Right kidney (tissue), 9 donors: ENCODE results near the gene DEPP1.
"Not testable (repeated sequence)": the region's sequence is repeated elsewhere in the genome, so short reads cannot be mapped to it uniquely, and the experiment has no call there.

ENCODE experiments used
- DNase-seq: peaks from one replicate; pipeline ENCODE4 v3.0.0-alpha.2; 2016
- long read RNA-seq, 8 donors: transcript quantifications; one replicate each; lab custom pipeline, GENCODE V29; 2026

Gene DEPP1, protein sequence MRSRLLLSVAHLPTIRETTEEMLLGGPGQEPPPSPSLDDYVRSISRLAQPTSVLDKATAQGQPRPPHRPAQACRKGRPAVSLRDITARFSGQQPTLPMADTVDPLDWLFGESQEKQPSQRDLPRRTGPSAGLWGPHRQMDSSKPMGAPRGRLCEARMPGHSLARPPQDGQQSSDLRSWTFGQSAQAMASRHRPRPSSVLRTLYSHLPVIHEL
- long read RNA-seq, donor 1, transcript DEPP1-201 (2 exons, 2,120 nt), result major isoform, 6 of 6 reads
- long read RNA-seq, donor 1, partial matches to known transcripts, result 0 of 6 reads
- long read RNA-seq, donor 1, other reads (novel, unspliced or antisense), result 0 of 6 reads
- long read RNA-seq, donor 2, transcript DEPP1-201 (2 exons, 2,120 nt), result major isoform, 6 of 6 reads
- long read RNA-seq, donor 2, partial matches to known transcripts, result 0 of 6 reads
- long read RNA-seq, donor 2, other reads (novel, unspliced or antisense), result 0 of 6 reads
- long read RNA-seq, donor 3, result 0 reads
- long read RNA-seq, donor 4, transcript DEPP1-201 (2 exons, 2,120 nt), result major isoform, 6 of 6 reads
- long read RNA-seq, donor 4, partial matches to known transcripts, result 0 of 6 reads
- long read RNA-seq, donor 4, other reads (novel, unspliced or antisense), result 0 of 6 reads
- long read RNA-seq, donor 5, transcript DEPP1-201 (2 exons, 2,120 nt), result major isoform, 7 of 7 reads
- long read RNA-seq, donor 5, partial matches to known transcripts, result 0 of 7 reads
- long read RNA-seq, donor 5, other reads (novel, unspliced or antisense), result 0 of 7 reads
- long read RNA-seq, donor 6, transcript DEPP1-201 (2 exons, 2,120 nt), result major isoform, 5 of 5 reads
- long read RNA-seq, donor 6, partial matches to known transcripts, result 0 of 5 reads
- long read RNA-seq, donor 6, other reads (novel, unspliced or antisense), result 0 of 5 reads
- long read RNA-seq, donor 7, transcript DEPP1-201 (2 exons, 2,120 nt), result major isoform, 5 of 120 reads
- long read RNA-seq, donor 7, partial matches to known transcripts, result 115 of 120 reads
- long read RNA-seq, donor 7, other reads (novel, unspliced or antisense), result 0 of 120 reads
- long read RNA-seq, donor 8, transcript DEPP1-201 (2 exons, 2,120 nt), result major isoform, 6 of 6 reads
- long read RNA-seq, donor 8, partial matches to known transcripts, result 0 of 6 reads
- long read RNA-seq, donor 8, other reads (novel, unspliced or antisense), result 0 of 6 reads

DNA sequence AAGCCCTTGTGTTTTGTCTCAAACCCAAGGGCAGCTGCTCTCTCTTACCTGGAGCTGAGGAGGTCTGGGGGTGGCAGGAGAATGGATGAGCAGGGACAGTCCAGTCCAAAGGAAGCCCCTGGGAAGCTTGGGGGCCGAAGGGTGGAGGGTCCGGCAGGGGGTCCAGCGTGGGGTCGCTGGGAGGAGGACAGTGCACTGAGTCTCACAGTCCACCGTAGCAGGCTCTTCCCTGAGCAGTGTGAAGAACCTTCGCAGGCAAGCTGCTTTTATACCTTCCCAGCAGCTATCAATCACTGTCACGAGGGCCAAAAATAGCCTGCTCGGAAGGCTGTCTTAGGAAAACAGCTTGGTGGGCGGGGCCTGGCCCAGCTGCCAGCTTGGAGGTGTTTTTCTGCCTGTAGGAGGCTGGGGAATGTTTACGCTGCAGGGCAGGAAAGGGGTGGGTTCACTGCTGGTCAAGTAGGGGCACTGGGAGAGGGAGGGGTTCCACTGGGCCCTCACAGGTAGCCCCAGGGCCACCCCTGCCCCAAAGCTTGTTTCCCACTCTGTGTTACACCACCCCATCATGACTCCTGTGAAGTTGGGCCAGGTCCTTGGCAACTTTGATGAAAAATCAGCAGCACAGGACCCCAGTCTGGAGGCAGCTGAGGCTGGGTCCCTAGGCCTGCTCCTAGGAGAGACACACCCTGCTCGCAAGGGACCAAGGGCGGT is at the start of gene DEPP1:
Gene DEPP1, minus strand, starts transcription at position 240 of the 711 bp plus-strand sequence. CDS start 779 bp downstream, outside the sequence.
- peak; percentile 78 for DNase-seq

DNA sequence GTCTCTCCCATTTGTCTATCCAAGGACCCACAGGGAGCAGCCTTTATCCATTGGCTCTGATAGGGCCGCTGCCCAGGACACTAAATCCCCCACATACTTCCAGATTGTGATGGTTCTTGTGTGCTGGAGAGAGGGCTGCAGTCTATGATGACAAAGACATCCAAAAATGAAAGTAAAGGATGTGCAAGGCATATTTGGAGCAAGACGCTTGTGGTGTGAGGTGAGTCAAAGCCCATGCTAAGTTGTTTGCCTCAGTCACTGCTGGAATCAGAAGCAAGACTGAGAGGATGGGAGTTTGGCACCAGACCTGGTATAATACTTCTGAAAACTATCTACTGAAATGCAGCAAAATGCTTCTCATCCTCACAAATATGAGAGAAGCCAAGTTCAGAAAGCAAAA is 44.8 kb upstream of the DEPP1 start:
- DNase-seq, result no peak

DNA sequence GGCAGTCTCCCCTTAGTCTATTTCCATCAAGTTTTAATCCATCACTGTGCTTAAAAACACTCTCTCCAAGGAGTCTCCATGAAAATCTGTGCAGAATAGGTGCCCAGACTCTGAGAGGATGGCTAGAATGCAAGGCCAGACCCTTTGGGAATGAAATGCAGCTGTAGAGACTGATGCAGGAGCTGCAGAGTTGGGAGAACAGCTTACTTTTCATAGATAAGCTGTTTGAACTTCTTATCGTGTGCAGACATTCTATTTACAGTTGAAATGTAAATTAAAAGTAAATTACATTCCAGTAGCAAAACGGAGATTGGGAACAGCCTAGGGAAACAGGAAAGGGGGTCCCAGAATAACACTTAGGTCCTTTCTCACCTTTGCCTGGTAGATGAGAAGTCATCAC is 37.0 kb upstream of the DEPP1 start:
- no peak for DNase-seq

DNA sequence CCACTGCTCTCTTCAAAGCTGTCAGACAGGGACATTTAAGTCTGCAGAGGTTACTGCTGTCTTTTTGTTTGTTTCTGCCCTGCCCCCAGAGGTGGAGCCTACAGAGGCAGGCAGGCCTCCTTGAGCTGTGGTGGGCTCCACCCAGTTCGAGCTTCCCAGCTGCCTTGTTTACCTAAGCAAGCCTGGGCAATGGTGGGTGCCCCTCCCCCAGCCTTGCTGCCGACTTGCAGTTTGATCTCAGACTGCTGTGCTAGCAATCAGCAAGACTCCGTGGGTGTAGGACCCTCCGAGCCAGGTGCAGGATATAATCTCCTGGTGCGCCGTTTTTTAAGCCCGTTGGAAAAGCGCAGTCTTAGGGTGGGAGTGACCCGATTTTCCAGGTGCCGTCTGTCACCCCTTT is 35.9 kb upstream of the DEPP1 start:
- DNase-seq, result not testable (repeated sequence)

DNA sequence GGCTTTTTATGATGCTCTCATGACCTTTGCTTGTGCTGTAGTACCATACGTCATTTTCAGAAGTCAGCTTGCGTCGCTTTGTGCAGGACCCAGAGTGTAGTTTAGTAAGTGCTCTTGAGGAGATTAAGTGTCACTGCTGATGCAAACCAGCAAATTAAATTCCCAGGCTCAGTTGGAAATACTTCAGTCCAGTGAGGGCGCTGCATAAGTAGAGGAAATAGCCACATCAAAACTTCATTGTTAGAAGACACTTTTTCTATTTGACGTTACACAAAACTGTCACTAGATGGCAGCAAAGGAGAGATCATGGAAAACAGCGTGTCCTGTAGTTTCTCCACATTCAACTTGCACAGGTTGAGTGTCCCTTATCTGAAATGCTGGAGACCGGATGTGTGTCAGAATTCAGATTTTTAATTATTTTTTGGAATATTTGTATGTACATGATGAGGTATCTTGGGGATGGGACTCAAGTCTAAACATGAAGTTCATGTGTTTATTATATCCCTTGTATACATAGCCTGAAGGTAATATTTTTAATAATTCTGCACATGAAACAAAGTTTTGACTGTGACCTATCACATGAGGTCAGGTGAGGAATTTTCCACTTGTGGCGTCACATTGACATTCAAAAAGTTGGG is 30.0 kb upstream of the DEPP1 start:
- peak; percentile 48 for DNase-seq

DNA sequence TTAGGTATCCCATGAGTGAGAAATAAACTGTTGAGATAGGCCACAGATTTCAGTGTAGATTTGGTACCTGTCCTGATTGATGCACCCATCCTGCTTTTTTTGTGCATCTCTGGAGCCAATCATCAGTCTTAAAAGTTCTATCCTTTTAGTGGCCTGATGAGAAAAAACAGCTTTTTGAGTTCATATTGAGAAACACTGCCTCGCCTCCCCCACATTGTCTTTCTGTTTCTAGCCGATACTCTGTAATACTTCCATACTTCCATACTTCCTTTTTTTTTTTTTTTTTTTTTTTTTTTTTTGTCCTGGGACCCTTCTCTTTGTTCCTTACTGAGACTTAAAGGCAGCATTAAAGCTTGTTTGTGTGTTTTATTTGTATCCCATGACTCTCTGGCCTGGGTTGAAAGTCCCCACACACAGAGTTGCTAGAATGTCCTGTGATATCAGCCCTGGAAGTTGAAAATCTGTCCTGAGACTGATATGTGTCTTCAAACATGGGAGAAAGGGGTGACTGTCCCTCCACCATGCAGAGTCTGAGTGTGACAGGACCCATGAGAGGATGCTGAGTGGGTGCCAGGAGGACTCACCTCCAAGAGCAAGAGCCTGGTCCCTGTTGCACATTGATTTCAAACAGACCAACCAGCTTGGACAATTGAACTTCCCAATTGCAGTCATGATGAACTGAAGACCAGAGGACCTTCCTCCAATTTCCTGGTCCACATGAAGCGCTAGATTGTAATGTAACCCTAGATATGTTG is 27.8 kb upstream of the DEPP1 start:
- no peak for DNase-seq

DNA sequence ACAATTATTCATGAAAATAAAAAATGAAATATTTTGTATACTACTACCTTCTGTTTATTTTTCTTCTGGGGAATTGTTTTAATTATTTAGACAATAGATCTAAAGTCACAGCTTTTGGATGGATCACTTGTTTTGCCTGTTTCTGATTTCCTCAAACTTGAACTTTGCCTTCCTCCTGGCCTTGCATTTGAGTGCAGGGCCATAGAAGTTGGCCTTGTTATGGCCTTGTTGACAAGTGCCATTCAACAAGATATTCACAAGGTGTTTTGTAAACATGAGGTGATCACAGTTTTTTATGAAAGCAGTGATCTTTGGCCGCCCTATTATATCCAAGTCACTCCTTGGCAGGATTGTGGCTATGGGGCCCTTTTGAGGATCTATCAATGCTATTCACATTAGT is 26.7 kb upstream of the DEPP1 start:
- no peak for DNase-seq

DNA sequence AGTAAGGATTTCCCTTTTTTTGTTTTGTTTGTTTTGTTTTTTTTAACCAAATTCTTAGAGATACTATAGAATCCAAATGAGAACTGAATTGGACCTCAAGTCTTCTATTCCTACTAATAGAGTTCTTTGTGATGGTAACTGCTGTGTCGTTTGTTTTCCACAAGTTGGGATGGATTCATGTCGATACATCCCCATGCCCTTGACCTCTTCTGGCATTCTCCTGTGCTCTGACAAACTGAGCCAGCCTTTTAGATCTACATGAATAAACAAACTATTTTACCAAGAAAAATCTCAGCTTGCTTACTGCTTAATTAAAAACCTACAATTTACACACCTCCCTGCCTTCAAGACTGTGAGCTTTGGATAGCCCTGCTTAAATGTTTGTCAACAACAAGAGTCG is 26.1 kb upstream of the DEPP1 start:
- no peak for DNase-seq

DNA sequence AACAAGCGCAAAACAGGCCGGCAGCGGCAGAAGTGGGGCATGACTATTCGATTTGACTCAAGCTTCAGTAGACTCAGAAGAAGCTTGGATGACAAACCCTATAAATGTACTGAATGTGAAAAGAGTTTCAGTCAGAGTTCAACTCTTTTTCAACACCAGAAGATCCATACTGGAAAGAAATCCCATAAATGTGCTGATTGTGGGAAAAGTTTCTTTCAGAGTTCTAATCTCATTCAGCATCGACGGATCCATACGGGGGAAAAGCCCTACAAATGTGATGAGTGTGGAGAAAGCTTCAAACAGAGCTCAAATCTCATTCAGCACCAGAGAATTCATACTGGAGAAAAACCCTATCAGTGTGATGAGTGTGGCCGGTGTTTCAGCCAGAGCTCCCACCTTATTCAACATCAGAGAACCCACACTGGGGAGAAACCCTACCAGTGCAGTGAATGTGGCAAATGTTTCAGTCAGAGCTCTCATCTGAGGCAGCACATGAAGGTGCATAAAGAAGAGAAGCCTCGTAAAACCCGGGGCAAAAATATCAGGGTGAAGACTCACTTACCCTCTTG is 24.9 kb upstream of the DEPP1 start:
- DNase-seq, result no peak

DNA sequence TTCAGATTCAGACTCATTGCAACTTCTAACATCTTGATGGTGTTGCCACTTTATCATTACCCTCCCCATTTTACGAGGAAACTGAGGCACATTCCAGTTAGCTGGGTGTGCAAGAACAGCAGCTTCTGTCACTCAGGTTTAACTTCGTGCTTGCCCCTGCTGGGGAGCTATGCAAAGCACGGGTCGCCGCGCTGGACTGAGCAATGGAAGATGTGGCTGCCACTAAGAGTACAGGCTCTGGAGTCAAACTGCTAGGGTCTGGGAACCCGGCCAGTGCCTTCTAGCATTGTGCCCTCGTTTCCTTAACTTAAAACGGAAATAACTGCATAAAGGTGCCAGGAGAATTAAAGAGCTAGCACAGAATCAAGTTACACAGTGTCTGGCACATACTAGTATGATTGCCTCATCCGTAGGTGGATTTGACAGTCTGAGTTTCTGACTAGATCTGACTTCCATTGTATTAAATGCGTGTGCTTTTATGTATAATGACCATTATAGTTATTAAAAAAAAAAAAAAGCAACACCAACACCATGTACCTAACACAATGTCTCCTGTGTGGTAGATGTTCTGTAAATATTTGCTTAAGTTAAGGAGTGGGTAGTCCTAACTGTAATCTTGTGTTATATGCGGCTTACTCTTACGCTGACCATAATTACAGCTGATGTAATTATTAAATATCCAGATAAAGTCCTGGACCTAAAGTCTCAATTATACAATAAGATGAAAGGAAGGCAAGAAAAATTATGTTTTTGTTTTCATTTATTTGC is 23.0 kb upstream of the DEPP1 start:
- peak; percentile 83 for DNase-seq

DNA sequence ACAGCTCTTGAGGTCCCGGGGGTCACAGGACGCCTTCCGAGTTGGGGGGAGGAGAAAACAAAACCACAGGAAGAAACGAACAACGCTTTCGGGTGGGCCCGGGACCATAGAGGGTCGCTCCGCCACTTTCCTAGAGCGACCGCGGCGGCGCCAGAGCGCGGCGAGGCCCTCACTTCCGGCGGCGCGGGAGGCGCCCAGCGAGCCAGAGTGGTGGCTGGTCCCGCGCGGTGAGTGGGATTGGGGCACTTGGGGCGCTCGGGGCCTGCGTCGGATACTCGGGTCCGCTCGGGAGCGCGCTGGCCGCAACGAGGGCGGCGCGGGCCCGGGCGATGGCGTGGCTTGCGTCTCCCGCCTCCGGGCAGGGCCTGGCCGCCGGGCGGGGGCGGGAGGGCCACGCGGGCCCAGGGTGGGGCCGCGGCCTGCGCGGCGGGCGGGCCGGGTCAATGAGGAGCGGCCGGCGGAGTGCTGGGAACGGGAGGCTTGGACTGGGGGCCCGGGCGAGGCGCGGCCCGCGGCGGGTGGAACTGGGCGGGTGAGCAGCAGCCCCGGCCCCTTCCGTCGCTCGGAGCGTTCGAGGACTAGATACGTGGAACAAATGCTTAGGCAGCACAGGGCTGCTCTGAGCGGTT is 22.3 kb upstream of the DEPP1 start, which contains the start of gene ZNF22:
Gene ZNF22, plus strand, starts transcription at position 172 of the 629 bp plus-strand sequence. CDS start 2,446 bp downstream, outside the sequence.
- DNase-seq, result peak; percentile 94

DNA sequence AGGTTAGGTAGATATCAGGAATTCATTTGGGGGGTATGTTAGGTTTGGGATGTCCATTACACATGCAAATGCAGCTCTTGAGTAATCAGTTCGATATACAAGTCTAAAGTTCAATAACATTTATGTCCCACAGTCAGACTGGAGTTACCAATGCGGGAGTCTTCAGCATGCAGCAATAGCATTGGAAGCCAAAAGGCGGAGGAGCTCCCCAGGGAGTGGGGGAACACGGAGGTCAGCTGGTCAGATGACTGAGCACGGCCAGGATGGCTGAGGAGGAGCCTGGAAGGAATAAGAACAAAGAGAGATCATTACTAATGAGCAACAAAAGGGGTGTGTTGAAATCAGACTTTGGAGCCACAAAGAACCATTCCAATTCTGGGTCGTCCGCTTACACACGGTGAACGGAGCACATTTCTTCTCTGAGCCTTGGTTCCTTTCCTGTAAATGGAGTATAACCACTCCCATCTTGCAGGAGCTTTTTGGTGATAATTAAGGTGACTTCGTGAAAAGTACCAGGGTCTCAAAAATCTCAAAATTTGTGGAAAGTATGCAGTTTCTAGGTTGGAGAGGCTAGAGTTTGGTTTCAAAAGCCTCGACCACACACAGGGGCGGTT is 21.6 kb upstream of the DEPP1 start:
- no peak for DNase-seq

DNA sequence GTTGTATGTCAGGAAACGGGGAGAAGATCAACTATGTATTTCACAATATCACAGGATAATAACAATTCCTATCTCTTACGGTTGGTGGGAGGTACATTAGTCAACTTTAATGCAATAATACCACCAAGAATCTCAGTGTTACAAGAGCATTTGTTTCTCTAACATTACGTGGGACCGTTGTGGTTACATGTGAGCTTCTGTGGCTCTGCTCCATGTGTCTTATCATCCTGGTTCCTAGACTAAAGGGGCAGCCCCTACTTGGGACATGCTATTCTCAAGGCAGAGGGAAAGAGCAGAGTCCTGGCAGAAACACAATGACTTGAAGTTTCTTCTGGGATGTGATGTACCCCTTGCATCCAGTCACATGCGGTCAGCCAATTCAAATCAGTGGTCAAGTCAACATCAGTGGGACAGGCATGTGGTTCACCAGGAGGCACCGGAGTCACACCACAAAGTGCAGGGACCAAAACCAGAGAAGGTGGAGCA is 19.6 kb upstream of the DEPP1 start:
- no peak for DNase-seq

DNA sequence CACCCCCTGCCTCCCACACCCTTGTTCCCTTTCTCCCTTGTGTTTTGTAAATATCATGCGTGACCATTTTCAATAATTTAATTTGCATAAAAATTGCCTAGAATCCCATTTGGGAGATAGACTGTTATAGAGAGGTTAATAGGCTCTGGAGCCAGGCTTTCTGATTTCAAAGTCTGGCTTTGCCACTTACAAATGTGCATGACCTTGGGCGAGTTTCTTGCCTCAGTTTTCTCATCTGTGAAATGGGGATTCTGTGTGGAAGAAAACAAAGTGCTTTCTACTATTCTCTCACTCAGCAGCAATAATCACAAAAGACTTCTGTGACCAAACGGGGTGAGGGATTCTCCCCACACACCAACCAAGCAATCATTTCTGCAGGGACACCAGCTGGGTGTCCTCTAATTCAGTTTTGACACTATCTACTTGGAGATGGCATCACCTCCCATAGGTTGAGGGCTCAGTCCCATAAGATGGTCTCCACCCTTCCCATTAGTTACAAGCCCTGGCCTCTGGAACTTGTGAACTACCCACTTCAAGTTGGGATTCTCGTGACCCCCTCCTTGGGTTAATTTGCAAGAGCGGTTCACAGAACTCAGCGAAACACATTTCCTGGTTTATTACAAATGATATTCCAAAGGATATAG is 18.6 kb upstream of the DEPP1 start:
- no peak for DNase-seq

DNA sequence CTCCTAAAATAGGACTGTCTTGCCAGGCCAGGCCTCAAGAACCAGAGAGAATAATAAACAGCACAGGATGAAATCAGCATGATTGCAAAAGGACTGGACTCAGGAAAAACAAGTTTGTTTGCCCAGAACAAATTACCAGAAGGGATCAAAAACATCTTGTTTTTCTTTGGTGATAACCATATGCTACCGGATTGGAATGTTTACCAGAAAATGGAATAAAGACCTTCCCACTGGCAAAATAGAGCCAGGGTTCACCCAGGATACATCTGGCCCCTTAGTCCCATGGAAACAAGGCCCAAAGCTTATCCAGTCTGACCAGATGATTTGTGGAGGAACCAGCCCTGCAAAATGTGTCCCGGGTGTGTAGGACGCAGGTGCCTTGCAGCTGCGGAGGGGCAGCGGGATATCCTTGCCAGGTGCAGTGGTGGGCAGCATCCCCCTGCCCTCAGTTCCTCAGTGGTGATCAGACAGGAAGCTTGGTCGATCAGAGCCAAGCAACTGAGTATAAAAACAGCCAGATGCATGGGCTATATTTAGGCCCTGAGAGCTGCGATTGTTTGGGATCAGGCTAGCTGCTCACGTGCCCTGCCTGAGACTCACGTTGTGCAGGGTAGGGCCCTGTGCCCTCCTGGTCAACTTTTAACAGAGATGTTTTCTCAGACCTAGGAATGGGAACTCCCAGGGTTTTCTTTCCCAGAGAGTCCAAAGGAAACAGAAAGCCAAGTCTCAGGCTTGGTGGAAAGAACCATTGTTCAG is 17.5 kb upstream of the DEPP1 start:
- peak; percentile 33 for DNase-seq

DNA sequence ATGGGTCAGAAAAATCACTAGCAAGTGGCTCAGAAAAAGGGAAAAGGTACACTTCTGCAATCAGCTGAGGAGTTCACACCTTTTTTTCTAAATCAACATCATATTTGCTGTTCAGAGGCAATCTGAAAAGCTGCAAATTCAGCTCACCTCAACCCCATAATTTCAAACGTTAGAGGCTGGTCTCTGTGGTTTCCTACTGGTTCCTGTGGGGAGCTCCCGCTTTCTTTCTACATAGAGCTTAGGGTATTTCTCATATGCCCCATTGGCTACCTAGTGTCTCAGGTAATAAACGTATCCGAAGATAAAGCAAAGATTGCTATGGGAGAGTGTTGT is 16.9 kb upstream of the DEPP1 start:
- DNase-seq, result no peak
